ENCODE measurements around the gene LRRC42. TPM values are rescaled to one million over a fixed set of nuclear protein-coding genes. Genes with fewer than 3 reads are reported as not detected.

Gene LRRC42
- total RNA-seq, 2 donors from 2014 or later = 2.3 to 17.1 TPM

DNA sequence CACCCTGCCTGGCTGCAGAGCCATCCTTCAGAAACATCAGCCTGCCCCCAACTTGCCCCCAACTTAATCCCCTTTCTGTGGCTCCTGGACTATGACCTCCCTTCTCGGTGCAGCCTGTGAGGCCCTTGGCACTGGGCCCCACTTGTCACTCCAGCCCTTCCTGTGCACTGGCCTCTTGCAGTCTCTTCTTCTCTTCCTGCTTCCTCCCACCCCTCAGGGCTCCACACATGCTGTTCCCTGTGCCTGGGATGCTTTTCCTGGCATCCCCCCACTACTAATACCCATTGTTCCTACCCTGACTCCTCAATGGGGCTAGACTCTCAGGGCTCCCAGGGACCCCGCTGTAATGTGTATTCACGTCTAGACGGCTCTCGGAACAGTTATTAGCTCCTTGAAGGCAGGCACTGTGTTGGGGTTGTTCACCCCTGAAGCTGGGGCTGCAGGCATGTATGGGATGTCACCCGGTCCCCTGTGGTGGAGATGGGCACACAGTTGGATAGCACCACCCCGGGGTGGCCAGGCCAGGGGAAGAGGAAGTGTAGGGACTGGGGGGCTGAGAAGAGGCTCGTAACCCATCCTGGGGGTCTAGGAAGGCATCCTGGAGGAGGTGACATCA lies 67.4 kb downstream of the LRRC42 start:
- no peaks in the 10 kb centered on the region for H3K36me3 ChIP-seq (replicated peaks in 1 of 2; ENCODE audit: insufficient read depth in 1 of 2, low read depth in 2 of 2)
- TF ChIP-seq, protein P1, sequence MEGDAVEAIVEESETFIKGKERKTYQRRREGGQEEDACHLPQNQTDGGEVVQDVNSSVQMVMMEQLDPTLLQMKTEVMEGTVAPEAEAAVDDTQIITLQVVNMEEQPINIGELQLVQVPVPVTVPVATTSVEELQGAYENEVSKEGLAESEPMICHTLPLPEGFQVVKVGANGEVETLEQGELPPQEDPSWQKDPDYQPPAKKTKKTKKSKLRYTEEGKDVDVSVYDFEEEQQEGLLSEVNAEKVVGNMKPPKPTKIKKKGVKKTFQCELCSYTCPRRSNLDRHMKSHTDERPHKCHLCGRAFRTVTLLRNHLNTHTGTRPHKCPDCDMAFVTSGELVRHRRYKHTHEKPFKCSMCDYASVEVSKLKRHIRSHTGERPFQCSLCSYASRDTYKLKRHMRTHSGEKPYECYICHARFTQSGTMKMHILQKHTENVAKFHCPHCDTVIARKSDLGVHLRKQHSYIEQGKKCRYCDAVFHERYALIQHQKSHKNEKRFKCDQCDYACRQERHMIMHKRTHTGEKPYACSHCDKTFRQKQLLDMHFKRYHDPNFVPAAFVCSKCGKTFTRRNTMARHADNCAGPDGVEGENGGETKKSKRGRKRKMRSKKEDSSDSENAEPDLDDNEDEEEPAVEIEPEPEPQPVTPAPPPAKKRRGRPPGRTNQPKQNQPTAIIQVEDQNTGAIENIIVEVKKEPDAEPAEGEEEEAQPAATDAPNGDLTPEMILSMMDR (IDR thresholded peaks at IDR 0.05) = no peak
- no peak for TF ChIP-seq POLR2A (IDR thresholded peaks at IDR 0.05)
- intact Hi-C loops (cut with DNase I) = no loop called here
- no peak overlapping the region for H3K27ac ChIP-seq
- no peak overlapping the region for H3K4me3 ChIP-seq
- no peak for DNase-seq
- H3K4me1 ChIP-seq = peaks cover 10% of the 10 kb centered on the region
- WGBS, 2 donors = 65 to 68% methylated on average over 8 of the region's 8 CpGs
- H3K9me3 ChIP-seq = no peaks in the 10 kb centered on the region
- no peaks in the 10 kb centered on the region for H3K27me3 ChIP-seq
- ATAC-seq = no peak

DNA sequence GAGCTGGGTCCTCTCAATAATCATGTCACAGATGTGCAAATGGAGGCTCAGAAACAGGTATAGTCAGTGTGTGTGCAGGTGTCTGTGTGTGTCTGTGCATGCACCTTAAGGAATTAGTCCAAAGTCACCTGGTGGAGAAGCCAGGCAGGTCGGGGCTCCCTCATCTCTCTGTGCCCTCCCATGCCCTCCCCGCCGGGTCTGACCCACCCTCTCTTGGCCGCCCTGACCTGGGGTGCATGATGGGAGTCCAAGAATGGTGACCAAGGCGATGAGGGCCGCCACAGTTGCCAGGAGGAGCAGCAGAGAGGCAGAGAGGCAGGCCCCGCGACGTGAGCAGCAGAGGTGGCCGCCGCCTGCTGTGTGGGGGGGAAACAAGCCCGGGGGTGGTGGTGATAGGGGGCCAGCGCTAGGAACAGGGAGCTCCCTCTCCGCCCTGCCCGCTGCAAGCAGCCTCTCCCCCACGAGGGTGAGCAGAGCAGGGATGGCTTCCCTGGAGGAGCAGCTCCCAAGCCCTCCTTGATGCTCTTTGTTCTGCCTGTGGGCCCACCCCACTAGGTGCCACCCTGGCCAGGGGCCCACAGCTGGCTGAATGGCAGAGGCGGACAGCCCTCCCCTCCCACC lies 68.0 kb downstream of the LRRC42 start:
- 50 to 83% methylated on average over 9 to 15 of the region's 17 CpGs for WGBS, 2 donors
- Histone ChIP-seq H3K27ac (no peak overlapping the region), H3K9me3 (no peaks in the 10 kb centered on the region), H3K27me3 (no peaks in the 10 kb centered on the region), H3K36me3 (replicated peaks in 1 of 2; ENCODE audit: insufficient read depth in 1 of 2, low read depth in 2 of 2) (no peaks in the 10 kb centered on the region), H3K4me3 (no peak overlapping the region), H3K4me1 (peaks cover 10% of the 10 kb centered on the region)
- intact Hi-C loops (cut with DNase I) = no loop called here
- no peak for TF ChIP-seq POLR2A (IDR thresholded peaks at IDR 0.05)
- TF ChIP-seq, protein P1 (IDR thresholded peaks at IDR 0.05) = no peak
- no peak for DNase-seq
- no peak for ATAC-seq

DNA sequence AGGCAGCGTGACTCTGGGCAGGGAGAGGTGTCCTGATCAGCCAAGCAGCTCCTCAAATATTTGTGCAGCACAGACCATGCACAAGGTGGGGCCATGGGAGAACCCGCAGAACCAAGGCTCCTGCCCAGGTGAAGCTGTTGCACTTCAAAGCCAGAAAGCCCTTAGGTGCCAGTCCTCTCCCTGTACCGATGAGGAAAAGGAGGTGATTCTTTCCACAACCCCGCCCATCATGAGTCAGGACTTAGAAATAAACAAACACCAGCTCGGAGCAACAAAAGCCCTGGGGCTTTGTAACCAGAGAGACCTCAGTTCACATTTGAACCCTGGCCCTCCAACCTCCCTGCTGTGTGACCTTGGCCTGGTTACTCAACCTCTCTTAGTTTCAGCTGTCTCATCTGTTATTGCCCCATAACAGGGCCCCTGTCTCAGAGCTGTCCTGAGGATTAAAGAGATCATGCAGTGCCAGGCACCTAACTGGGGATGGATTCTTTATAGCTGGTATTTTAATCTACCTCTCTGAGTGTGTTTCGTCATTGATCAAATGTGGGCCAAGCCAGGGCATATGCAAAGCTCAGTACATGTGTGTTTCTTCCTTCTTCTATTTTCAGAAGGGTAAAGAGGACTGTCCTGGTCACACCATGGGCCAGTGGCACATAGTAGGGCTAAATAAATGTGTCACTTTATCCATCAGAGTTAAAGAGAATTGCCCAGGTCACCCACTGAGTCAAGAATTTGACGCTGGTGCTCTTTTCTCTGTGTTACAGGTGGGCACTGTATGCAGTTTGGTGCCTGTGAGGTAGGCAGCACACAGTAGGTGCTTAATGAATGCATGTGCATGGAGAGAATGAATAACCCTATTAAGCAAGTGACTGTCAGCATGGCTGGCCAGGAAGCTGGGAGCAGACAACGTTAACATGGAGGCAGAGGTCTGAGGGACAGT lies 70.5 kb downstream of the LRRC42 start:
- no peaks in the 10 kb centered on the region for H3K36me3 ChIP-seq (replicated peaks in 1 of 2; ENCODE audit: insufficient read depth in 1 of 2, low read depth in 2 of 2)
- peak overlapping the region in 1 of 4 donors; percentile 11 for H3K27ac ChIP-seq
- no peak for ATAC-seq
- TF ChIP-seq POLR2A (IDR thresholded peaks at IDR 0.05) = no peak
- TF ChIP-seq, protein P1 (IDR thresholded peaks at IDR 0.05) = no peak
- WGBS, 2 donors = 43 to 57% methylated on average over 7 to 8 of the region's 8 CpGs
- no peaks in the 10 kb centered on the region for H3K27me3 ChIP-seq
- H3K9me3 ChIP-seq = no peaks in the 10 kb centered on the region
- H3K4me1 ChIP-seq = peaks cover 10% of the 10 kb centered on the region
- DNase-seq = peak in 3 of 4 donors; percentile 9 to 24 (median 14)
- intact Hi-C loops (cut with DNase I) = no loop called here
- H3K4me3 ChIP-seq = no peak overlapping the region

Other genes starting within 250 kb of the LRRC42 start
- gene GLIS1, start 207.2 kb upstream of the LRRC42 start, total RNA-seq = under 1 TPM in 1 of 2 donors, not detected in 1; 0.33 TPM
- 1 to 10 TPM; 2.3 to 7.3 TPM for gene NDC1, start 108.1 kb upstream of the LRRC42 start, total RNA-seq
- 10 to 100 TPM; 16.1 to 21.1 TPM for gene YIPF1, start 56.6 kb upstream of the LRRC42 start, total RNA-seq
- not detected for gene DIO1, start 52.2 kb upstream of the LRRC42 start, total RNA-seq
- 10 to 100 TPM in 1 of 2 donors, 1 to 10 TPM in 1; 6.6 to 17.6 TPM for gene IFT25, start 651 bp upstream of the LRRC42 start, total RNA-seq
- gene LDLRAD1, start 71.8 kb downstream of the LRRC42 start, total RNA-seq = not detected
- 100 to 1,000 TPM in 1 of 2 donors, 10 to 100 TPM in 1; 89.5 to 131 TPM for gene TMEM59, start 106.9 kb downstream of the LRRC42 start, total RNA-seq
- 1 to 10 TPM; 1.3 to 2.9 TPM for gene TCEANC2, start 107.3 kb downstream of the LRRC42 start, total RNA-seq
- gene CDCP2, start 206.7 kb downstream of the LRRC42 start, total RNA-seq = not detected